ENCODE measurements around the gene PPP1R12C.

PPP1R12C gene

GRCh38 chr19:55095260-55096060, 22.0 kb downstream of the PPP1R12C start:
- Mint-ChIP-seq H3K4me3 (no peak overlapping the region), H3K36me3 (ENCODE audit: low read depth) (peaks cover 88% of the 10 kb centered on the region), H3K27ac (no peak overlapping the region), H3K9me3 (no peaks in the 10 kb centered on the region), H3K27me3 (no peaks in the 10 kb centered on the region), H3K4me1 (ENCODE audit: low read depth) (peaks cover 40% of the 10 kb centered on the region)
- intact Hi-C loops (cut with micrococcal nuclease): no loop called here

DNA sequence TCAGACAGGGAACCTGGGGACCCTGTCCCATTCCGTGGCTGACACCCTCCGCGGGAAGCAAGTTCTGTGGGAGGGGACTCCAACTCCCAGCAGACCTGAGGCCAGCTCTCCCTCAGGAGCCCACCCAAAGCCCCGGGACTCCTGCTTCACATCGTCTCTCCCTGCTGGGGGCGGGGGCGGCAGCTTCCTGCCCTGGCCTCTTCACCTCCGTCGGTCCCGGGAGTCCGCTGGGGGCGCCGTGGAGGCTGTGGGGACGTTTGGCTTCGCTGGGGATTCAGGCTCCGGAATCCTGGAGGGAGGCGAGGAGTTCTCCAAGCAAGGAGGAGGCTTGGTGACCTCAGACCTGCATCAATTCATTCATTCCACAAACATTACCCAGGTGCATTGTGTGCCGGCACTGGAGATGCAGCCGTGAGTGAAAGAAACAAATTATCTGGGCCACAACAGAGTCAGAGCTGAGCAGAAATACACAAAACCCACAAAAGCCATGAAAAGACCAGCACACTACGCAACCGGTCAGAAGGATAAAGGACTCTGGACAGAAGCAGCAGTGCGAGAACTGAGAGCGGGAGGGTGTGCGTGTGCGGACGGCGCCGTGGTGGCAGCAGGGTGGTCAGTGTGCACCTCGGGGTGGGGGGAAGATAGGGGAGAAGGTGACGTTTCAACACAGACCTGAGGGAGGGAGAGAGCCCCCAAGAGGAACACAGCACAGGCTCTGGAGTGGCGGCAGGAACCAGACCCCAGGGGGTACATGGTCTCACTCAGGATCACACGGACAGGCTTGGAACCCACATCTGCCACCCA, 22.8 kb downstream of the PPP1R12C start:
- Mint-ChIP-seq H3K9me3 (no peaks in the 10 kb centered on the region), H3K36me3 (ENCODE audit: low read depth) (peaks cover 88% of the 10 kb centered on the region), H3K4me1 (ENCODE audit: low read depth) (peaks cover 36% of the 10 kb centered on the region), H3K4me3 (no peak overlapping the region), H3K27ac (no peak overlapping the region), H3K27me3 (no peaks in the 10 kb centered on the region)
- intact Hi-C loops (cut with micrococcal nuclease): no loop called here

- Mint-ChIP-seq H3K27ac (no peak overlapping the region), H3K9me3 (no peaks in the 10 kb centered on the region), H3K4me1 (ENCODE audit: low read depth) (peaks cover 36% of the 10 kb centered on the region), H3K27me3 (peaks cover 15% of the 10 kb centered on the region), H3K36me3 (ENCODE audit: low read depth) (peaks cover 88% of the 10 kb centered on the region), H3K4me3 (no peak overlapping the region)
- intact Hi-C loops (cut with micrococcal nuclease): no loop called here
Observed at GRCh38 chr19:55092423-55093318, 24.8 kb downstream of the PPP1R12C start.

GRCh38 chr19:55091955-55092354, 25.5 kb downstream of the PPP1R12C start:
- peaks cover 87% of the 10 kb centered on the region for H3K36me3 Mint-ChIP-seq (ENCODE audit: low read depth)
- peaks cover 36% of the 10 kb centered on the region for H3K4me1 Mint-ChIP-seq (ENCODE audit: low read depth)
- no peak overlapping the region for H3K27ac Mint-ChIP-seq
- H3K9me3 Mint-ChIP-seq: no peaks in the 10 kb centered on the region
- intact Hi-C loops (cut with micrococcal nuclease): no loop called here
- H3K27me3 Mint-ChIP-seq: peaks cover 22% of the 10 kb centered on the region
- no peak overlapping the region for H3K4me3 Mint-ChIP-seq

DNA sequence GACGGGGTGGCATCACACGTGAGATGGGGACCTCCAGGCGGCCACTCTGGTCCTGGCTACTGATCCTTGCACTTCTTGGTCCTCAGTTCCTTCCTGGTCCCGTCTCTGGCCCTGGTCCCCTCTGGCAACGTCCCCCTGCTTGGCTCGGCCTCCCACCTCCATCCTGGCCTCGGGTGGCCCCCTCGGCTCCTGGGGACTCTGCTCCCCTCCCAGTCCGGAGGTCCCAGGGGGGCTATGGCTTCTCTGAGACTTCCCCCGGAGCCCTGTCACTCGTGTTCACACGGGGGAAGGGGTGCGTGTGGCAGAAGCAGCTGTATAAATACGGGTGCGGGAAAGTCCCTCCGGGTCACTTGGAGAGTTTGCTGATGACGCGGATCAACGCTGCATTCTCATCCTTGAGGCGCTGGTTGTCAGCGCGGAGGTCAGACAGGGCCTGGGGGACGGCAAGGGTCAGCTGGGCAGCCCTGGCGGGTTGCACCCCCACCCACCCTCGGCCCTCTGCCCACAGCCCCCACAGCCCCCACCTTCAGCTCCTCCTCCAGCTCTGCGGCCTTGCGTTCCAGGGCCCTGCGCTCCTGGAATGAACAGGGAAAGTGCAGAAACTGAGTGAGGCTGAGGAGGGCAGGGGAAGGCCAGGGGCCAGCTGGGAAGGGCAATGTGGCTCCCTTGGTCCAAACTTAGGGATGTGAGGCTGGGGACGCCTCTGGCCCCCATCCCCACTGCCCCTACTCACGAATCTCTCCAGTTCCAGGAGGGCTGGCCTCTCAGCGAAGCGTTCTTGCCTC, 26.1 kb downstream of the PPP1R12C start:
- peaks cover 27% of the 10 kb centered on the region for H3K27me3 Mint-ChIP-seq
- no peak overlapping the region for H3K4me3 Mint-ChIP-seq
- H3K36me3 Mint-ChIP-seq (ENCODE audit: low read depth): peaks cover 81% of the 10 kb centered on the region
- intact Hi-C loops (cut with micrococcal nuclease): no loop called here
- no peak overlapping the region for H3K27ac Mint-ChIP-seq
- H3K4me1 Mint-ChIP-seq (ENCODE audit: low read depth): peaks cover 31% of the 10 kb centered on the region
- no peaks in the 10 kb centered on the region for H3K9me3 Mint-ChIP-seq

- H3K36me3 Mint-ChIP-seq (ENCODE audit: low read depth): peaks cover 74% of the 10 kb centered on the region
- intact Hi-C loops (cut with micrococcal nuclease): no loop called here
Observed at GRCh38 chr19:55090564-55090963, 26.9 kb downstream of the PPP1R12C start.

DNA sequence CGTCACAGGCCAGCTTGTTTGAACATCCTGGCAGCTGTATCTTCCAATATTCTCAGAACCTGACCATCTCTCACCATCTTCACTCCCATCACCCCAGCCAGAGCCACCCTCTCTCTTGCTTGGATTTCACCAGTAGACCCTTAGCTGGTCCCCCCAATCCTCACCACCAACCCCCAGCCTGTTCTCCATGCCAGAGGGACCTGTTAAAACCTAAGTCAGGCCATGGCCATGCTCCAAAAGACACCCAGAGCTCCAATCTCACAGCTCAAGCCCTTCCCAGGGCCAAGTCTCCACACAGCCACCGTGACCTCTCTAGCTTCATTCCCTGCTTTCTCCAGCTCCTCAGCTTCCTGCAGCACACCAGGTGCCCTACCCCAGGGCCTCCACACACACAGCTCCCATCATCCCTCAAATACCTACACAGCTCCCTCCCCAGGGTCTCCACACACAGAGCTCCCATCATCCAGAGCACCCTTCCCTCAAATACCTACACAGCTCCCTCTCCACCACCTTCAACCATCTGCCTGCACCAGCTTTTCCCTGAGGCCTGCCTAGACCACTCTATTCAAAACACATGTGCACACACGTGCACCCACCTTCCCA, 28.0 kb downstream of the PPP1R12C start:
- H3K4me1 Mint-ChIP-seq (ENCODE audit: low read depth): peaks cover 31% of the 10 kb centered on the region
- intact Hi-C loops (cut with micrococcal nuclease): no loop called here
- no peak overlapping the region for H3K4me3 Mint-ChIP-seq
- no peak overlapping the region for H3K27ac Mint-ChIP-seq
- no peaks in the 10 kb centered on the region for H3K9me3 Mint-ChIP-seq
- H3K36me3 Mint-ChIP-seq (ENCODE audit: low read depth): peaks cover 62% of the 10 kb centered on the region
- peaks cover 46% of the 10 kb centered on the region for H3K27me3 Mint-ChIP-seq

More at GRCh38 chr19:55090564-55090963, 26.9 kb downstream of the PPP1R12C start:
- H3K27me3 Mint-ChIP-seq: peaks cover 35% of the 10 kb centered on the region
- H3K9me3 Mint-ChIP-seq: no peaks in the 10 kb centered on the region
- H3K4me3 Mint-ChIP-seq: no peak overlapping the region
- H3K27ac Mint-ChIP-seq: no peak overlapping the region
- peaks cover 31% of the 10 kb centered on the region for H3K4me1 Mint-ChIP-seq (ENCODE audit: low read depth)

DNA sequence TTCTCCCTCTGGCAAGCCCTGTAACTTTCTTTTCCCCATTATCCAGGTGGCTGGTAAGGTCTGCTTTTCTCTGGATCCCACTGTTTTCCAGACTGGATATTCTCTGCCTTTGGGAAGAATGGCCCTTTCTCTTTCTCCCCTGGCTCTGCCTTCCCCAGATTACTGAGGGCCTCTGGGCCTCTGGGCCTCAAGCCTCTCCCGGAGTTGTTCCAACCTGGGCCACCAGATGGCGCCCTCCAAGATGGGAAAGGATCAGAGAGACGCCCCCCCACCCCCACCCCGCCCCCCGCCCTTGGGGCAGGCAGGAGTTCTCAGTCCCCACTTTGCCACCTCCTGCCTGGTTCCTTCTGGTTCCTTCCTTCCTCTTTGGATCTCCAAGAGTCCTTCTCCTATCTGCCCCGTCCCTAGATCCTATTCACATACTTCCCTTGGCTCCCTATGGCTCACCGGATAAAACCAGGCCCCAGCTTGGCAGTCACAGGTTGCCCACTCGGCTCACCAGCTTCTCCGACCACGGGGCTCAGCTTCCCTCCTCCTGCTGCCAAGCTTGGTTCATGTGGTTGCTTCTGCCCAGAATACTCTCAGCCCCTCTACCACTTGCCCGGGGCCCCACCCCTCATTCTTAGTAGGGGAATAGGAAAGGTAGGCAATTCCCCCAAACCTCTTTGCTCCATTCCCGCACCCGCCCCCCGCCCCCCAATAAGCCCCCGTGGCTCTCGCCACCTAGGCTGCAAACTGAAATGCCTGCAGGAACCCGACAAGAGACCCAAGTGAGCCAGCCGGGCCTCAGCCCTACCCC, 28.7 kb downstream of the PPP1R12C start:
- Mint-ChIP-seq H3K36me3 (ENCODE audit: low read depth) (peaks cover 58% of the 10 kb centered on the region), H3K9me3 (no peaks in the 10 kb centered on the region), H3K27me3 (peaks cover 53% of the 10 kb centered on the region), H3K4me1 (ENCODE audit: low read depth) (peaks cover 31% of the 10 kb centered on the region), H3K27ac (peak overlapping the region; percentile 55), H3K4me3 (no peak overlapping the region)
- intact Hi-C loops (cut with micrococcal nuclease): no loop called here

GRCh38 chr19:55088021-55088451, 29.4 kb downstream of the PPP1R12C start:
- peaks cover 60% of the 10 kb centered on the region for H3K27me3 Mint-ChIP-seq
- H3K4me1 Mint-ChIP-seq (ENCODE audit: low read depth): peaks cover 35% of the 10 kb centered on the region
- peak overlapping the region; percentile 33 for H3K4me3 Mint-ChIP-seq
- H3K27ac Mint-ChIP-seq: peak overlapping the region; percentile 55
- peaks cover 57% of the 10 kb centered on the region for H3K36me3 Mint-ChIP-seq (ENCODE audit: low read depth)
- intact Hi-C loops (cut with micrococcal nuclease): no loop called here
- no peaks in the 10 kb centered on the region for H3K9me3 Mint-ChIP-seq

DNA sequence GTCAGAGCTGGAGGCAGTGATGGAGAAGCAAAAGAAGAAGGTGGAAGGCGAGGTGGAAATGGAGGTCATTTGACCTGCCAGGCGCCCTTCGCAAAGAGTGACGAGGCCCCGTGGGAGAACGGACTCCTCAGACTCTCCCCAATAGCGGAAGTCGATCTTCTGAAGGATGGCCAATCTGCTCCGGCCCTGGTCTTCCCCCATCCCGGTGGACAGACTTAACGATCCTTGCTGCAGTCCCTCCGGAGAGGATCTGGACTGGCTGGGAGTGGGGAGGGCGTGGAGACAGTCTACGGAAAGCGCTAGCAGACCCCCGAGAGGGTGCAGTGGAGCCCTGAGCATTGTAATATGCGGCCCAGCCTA, 29.9 kb downstream of the PPP1R12C start:
- peaks cover 54% of the 10 kb centered on the region for H3K36me3 Mint-ChIP-seq (ENCODE audit: low read depth)
- peaks cover 65% of the 10 kb centered on the region for H3K27me3 Mint-ChIP-seq
- H3K27ac Mint-ChIP-seq: peak overlapping the region; percentile 77
- intact Hi-C loops (cut with micrococcal nuclease): no loop called here
- peaks cover 40% of the 10 kb centered on the region for H3K4me1 Mint-ChIP-seq (ENCODE audit: low read depth)
- H3K9me3 Mint-ChIP-seq: no peaks in the 10 kb centered on the region
- H3K4me3 Mint-ChIP-seq: peak overlapping the region; percentile 75

- Mint-ChIP-seq H3K4me1 (ENCODE audit: low read depth) (peaks cover 46% of the 10 kb centered on the region), H3K9me3 (no peaks in the 10 kb centered on the region), H3K27me3 (peaks cover 71% of the 10 kb centered on the region), H3K4me3 (peak overlapping the region; percentile 75), H3K27ac (peak overlapping the region; percentile 77), H3K36me3 (ENCODE audit: low read depth) (peaks cover 51% of the 10 kb centered on the region)
- intact Hi-C loops (cut with micrococcal nuclease): no loop called here
Observed at GRCh38 chr19:55086730-55087541, 30.5 kb downstream of the PPP1R12C start.
